NOMO-1 treated with DMSO at 0.1 percent for 48 hours (cell line): ENCODE data around the gene SDK1.

Experiments used
- DNase-seq: peaks from one replicate; lab custom pipeline; 2025; ENCODE audit not compliant: unreplicated experiment; lab: John Stamatoyannopoulos, UW

The SDK1 gene

DNA sequence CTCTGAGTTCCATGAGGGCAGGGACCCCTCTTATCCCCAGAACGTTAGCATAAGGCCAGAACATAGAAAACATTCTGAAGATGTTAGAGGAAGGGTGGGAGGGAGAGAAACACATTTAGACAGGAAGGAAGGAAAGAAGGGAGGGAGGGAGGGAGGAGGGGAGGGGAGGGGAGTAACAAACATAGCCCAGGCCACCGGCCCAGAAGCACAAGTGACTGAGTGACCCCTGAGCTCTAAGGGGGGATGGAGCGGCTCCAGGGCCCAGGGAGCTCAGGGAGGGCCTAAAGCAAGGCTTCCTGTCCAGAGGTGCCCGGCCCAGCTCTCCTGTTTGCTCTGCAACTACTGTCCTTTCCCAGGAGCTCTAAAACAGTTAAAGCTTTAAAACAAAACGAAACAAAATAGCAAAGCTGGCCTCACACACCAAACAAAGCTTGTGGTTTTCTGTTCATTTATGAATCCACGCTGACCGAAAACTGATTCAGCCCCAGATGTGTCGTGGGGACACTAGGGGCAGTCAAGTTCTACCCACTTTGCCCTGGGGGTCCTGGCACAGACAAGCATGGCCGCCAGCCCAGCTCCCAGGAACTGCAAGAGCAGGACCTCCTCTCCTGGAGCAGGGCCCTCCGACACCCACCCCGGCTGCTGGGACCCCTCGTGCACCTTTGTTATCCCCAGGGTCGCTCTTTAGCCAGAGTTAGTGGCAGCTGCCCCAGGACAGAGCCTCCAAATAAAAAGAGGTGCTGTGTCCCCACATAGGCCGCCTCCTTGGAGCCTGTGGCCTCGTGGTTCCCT lies 884.9 kb downstream of the SDK1 start:
- DNase-seq = no peak

- no peak for DNase-seq
These were observed 885.4 kb downstream of the SDK1 start for GRCh38 chr7:4186513-4186780.

DNA sequence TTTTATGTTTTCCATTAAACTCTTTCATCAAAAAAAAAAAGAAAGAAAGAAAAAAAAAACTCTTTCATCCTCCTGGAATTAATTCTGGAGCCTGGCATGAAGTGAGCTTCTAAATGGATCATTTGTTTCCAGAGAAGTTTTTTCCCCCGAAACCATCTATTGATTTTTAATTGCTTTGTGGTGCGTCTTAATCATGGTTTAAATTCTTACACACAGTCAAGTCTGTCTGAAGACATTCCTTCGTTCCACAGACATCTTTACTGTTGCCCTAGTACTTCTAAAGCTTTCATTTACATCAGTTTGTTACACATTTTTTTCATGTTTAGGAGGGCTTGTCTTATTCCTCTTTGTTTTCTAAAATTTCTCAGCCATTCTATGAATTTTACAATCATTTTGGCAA lies 887.6 kb downstream of the SDK1 start:
- no peak for DNase-seq

GRCh38 chr7:4189131-4189570 lies 888.1 kb downstream of the SDK1 start:
- no peak for DNase-seq

- no peak for DNase-seq
These were observed 889.2 kb downstream of the SDK1 start for GRCh38 chr7:4190010-4190981.

- no peak for DNase-seq
These were observed 890.0 kb downstream of the SDK1 start for GRCh38 chr7:4191046-4191445.

GRCh38 chr7:4191525-4191924 lies 890.5 kb downstream of the SDK1 start:
- DNase-seq = no peak

GRCh38 chr7:4195660-4196059 lies 894.6 kb downstream of the SDK1 start:
- DNase-seq = no peak

GRCh38 chr7:4196121-4196819 lies 895.2 kb downstream of the SDK1 start:
- no peak for DNase-seq

DNA sequence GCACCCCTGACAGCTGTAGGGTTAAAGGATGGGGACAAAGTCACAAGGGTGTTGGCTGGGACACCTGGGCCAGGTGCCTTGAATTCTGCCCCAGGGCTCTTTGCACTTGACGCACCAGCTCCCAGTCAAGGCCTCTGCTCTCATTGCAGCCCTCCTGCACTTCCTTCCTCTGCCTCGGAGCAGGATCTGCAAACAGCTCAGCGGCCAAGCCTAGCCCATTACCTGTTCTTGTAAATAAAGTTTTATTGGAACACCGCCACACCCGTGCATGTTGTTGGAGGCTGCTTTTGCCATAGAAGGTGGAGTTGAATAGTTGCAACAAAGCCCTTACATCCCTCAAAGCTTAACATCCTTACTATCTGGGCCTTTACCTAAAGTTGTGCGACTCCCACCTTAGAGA lies 897.2 kb downstream of the SDK1 start:
- no peak for DNase-seq

DNA sequence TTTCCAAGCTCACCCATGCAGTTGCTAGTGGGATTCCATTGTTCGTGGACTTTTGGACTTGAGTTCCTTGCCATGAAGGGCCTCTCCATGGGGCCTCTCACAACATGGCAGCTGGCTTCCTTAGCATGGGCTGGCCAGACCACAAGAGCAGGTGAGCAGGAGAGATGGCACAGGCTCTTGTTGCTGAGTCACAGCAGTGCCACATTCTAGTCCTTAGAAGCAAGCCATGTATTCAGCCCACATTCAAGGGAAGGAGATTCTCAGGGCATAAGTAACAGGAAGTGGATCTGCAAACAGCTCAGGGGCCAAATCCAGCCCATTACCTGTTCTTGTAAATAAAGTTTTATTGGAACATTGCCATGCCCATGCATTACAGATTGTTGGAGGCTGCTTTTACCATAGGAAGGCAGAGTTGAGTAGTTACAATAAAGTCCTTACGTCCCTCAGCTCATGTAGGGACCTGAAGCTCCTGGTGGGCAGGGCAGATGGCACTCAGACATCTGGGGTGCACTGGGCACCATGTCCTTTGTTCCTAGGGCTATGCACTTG lies 899.6 kb downstream of the SDK1 start:
- DNase-seq = no peak

GRCh38 chr7:4201566-4201965 lies 900.5 kb downstream of the SDK1 start:
- no peak for DNase-seq

DNA sequence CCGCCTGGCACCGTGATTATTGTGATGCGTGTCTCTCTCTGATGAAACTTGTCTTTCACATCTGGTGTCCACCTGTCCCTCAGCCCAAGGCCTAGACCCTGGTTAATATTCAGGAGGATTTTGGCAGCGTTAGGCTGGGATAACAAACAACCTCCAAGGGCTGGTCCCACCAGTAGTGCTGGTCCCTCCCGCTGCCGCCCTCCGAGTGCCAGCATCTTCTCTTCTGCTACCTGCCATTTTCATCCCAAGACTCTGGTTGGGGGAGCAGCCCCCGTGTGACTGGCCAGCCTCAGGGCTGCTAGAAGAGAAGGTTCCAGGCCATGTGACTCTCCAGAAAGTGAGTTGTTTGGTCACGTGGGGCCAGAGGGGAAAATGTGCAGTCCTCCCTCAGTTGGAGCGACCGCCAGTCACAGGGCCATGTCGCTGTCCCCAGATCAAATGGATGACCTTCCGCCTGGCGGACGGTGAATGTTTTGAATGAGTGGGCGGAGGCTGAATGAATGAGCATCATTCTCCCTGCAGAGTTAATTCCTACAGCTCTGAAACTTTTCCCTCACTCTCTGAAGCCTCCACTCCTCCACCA lies 901.2 kb downstream of the SDK1 start:
- no peak for DNase-seq

DNA sequence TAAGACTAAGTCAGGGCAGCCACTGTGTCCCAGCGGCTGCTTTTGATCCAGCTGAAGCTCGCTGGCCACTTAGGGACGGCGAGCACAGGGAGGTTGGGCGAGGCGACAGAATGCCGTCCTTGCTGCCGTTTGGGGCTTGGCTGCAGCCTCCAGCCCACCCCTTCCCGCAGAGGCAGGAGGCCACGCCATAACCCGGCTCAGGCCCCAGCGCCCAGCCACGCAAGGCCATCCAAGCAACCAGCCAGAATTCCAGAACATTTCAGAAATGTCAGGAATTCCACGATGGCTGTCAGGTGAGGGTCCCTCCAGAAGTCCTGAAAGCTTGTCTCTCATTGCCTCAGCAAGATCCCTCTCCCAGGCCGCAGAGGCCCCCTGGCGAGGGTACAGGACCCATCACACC lies 901.9 kb downstream of the SDK1 start:
- no peak for DNase-seq

- DNase-seq = no peak
These were observed 902.8 kb downstream of the SDK1 start for GRCh38 chr7:4203626-4204512.

GRCh38 chr7:4204513-4205165 lies 903.6 kb downstream of the SDK1 start:
- DNase-seq = no peak

DNA sequence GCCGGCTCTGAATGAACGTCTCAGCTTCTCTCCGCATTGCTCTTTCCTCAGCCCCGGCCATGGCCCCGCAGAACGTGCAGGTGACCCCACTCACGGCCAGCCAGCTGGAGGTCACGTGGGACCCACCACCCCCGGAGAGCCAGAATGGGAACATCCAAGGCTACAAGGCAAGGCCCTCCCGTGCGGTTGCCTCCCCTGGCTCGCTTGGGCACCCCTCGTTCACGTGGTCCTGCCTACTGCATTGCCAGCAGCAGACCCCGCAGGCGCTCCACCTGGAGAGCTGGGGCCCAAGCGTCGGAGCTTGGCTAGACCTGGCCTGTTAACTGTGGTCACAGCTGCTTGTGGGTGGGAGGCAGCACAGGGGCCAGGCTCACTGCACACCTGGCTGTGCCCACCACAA lies 904.8 kb downstream of the SDK1 start:
- DNase-seq = no peak

GRCh38 chr7:4207011-4207410 lies 906.0 kb downstream of the SDK1 start:
- no peak for DNase-seq

DNA sequence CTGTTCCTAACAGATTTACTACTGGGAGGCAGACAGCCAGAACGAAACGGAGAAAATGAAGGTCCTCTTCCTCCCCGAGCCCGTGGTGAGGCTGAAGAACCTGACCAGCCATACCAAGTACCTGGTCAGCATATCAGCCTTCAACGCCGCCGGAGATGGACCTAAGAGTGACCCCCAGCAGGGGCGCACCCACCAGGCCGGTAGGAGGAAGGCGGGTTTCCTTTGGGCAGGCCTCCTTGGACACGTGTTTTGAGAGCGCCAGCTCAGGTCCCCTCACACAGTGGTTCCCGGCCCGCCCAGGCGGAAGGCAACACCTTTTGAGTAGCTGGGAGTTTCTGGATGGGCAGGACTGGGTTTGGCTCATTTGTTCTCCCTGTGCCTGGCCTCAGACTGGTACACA lies 907.0 kb downstream of the SDK1 start:
- no peak for DNase-seq

DNA sequence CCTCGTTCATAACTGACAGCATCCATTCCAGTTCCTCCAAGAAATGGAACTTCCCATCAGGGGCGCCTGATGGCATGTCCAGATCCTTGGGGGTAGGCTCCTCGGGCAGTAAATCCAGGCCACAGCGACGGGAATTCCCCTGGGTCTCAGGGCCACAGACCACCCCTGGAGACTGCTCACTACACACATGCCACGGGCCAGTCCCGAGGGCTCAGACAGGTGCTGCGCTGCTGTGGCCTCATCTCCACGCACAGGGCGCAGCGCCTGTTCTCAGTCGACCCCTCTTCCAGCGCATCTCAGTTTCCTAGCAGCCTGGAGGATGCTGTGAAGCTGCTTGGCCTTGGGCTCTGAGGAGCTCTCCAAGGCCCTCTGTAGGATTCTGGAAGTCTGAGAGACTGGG lies 907.5 kb downstream of the SDK1 start:
- DNase-seq = no peak
